ENCODE results near the gene SIL1. TPM values are rescaled to one million over a fixed set of nuclear protein-coding genes. Genes with fewer than 3 reads are reported as not detected.

SIL1 gene
- total and polyA plus RNA-seq, 2 of the 8 experiments (the other 6 are each of a cell fraction or from before 2014, with no cell fraction given): 8.3 to 12.8 TPM

GRCh38 chr5:139210585-139210984, 12.4 kb upstream of the SIL1 start:
- 66% methylated on average over 4 of the region's 4 CpGs; no CpG with 5 or more reads in 1 of the 2 experiments for WGBS, 2 experiments (ENCODE audit: extremely low coverage in 1 of 2, insufficient coverage in 1 of 2, insufficient read length in 1 of 2, insufficient replicate concordance in 2 of 2, low coverage in 1 of 2, low lambda C conversion rate in 2 of 2, missing lambda C conversion rate in 1 of 2)
- Histone ChIP-seq H2BK15ac (ENCODE audit: low read length) (no peak overlapping the region), H2BK12ac (ENCODE audit: low read depth, low read length) (no peak overlapping the region), H4K8ac (ENCODE audit: extremely low read depth, insufficient read depth, low read length) (no peak overlapping the region), H3K4me2 (ENCODE audit: insufficient read depth in 1 of 2, low read depth in 2 of 2, low read length in 2 of 2) (0 out of 4 replicates have a peak overlapping the region, but pooled peaks of 1 of the 2 experiments have one; percentile 8), H3K4ac (replicated peaks; ENCODE audit: insufficient read length, low read depth, low read length) (no peak overlapping the region), H4K20me1 (replicated peaks in 1 of 2; ENCODE audit: control insufficient read depth in 1 of 2, insufficient read depth in 2 of 2, low read length in 2 of 2) (no peaks in the 10 kb centered on the region), H3K27ac (ENCODE audit: low read depth, low read length) (no peak overlapping the region), H3K79me1 (ENCODE audit: low read depth, low read length) (no peaks in the 10 kb centered on the region), H3K56ac (replicated peaks; ENCODE audit: insufficient read length, low read depth, low read length) (no peak overlapping the region), H2AFZ (ENCODE audit: low read length) (no peak overlapping the region), H4K91ac (replicated peaks; ENCODE audit: insufficient read length, low read length) (no peak overlapping the region), H3K27me3 (replicated peaks in 1 of 4; ENCODE audit: control insufficient read depth in 3 of 4, extremely low read depth in 1 of 4, insufficient read depth in 3 of 4, low read length in 3 of 4) (no peaks in the 10 kb centered on the region), H3K9me3 (ENCODE audit: insufficient read depth in 2 of 2, low read depth in 1 of 2, low read length in 1 of 2) (no peaks in the 10 kb centered on the region), H2BK20ac (ENCODE audit: low read length) (no peak overlapping the region), H3K18ac (ENCODE audit: extremely low read depth, low read length) (no peak overlapping the region), H3K36me3 (ENCODE audit: control insufficient read depth in 2 of 4, insufficient read depth in 4 of 4, low read length in 3 of 4) (no peaks in the 10 kb centered on the region), H2BK120ac (replicated peaks; ENCODE audit: low read depth, low read length) (no peak overlapping the region), H3K9ac (replicated peaks in 1 of 4; ENCODE audit: extremely low read depth in 1 of 4, low read depth in 3 of 4, low read length in 3 of 4) (no peak overlapping the region), H3K79me2 (ENCODE audit: control insufficient read depth in 1 of 2, insufficient read depth in 2 of 2, low read length in 2 of 2) (no peaks in the 10 kb centered on the region), H2BK5ac (ENCODE audit: low read depth, low read length) (no peak overlapping the region), H3K14ac (ENCODE audit: insufficient read length) (no peak overlapping the region), H3K23ac (ENCODE audit: insufficient read length) (no peak overlapping the region), H3K23me2 (ENCODE audit: low read depth, low read length) (no peaks in the 10 kb centered on the region), H3K4me1 (replicated peaks in 1 of 4; ENCODE audit: control insufficient read depth in 3 of 4, insufficient read depth in 4 of 4, low read length in 3 of 4) (peaks cover 0 to 10% (median 2%) of the 10 kb centered on the region in 4 experiments; a peak in 2 of 7 replicates), H3K4me3 (ENCODE audit: extremely low read depth in 1 of 4, insufficient read depth in 2 of 4, low read depth in 3 of 4, low read length in 4 of 4) (no peak overlapping the region), H2AK5ac (ENCODE audit: low read depth, low read length) (no peak overlapping the region), H4K5ac (ENCODE audit: insufficient read length, low read depth, low read length) (no peak overlapping the region)
- ChIA-PET CTCF (ENCODE audit: partially characterized antibody) (no interaction called here), POLR2A (ENCODE audit: partially characterized antibody) (interaction anchor here (1.6 kb wide), 1 partner anchor 16 kb away, joined by 6 read pairs; no protein-coding TSS in a partner anchor)
- FAIRE-seq: no peak
- DNase-seq (ENCODE audit: low read depth in 1 of 2, low spot score in 2 of 2): no peak
- no peak for TF ChIP-seq SIX5 (IDR thresholded peaks at IDR 0.05; ENCODE audit: low read depth, low read length)
- TF ChIP-seq KDM5A (IDR thresholded peaks at IDR 0.05; ENCODE audit: low read length): no peak
- no peak for TF ChIP-seq RFX5 (IDR thresholded peaks at IDR 0.05; ENCODE audit: borderline replicate concordance, low read depth, low read length)
- no peak for TF ChIP-seq RAD21 (IDR thresholded peaks at IDR 0.05 in 1 of 2, conservative IDR thresholded peaks at IDR 0.05 in 1 of 2; ENCODE audit: low read depth in 2 of 2, low read length in 2 of 2)
- no peak for TF ChIP-seq EZH2 (IDR thresholded peaks at IDR 0.05; ENCODE audit: low read depth, low read length, severe bottlenecking)
- no peak for TF ChIP-seq TBP (IDR thresholded peaks at IDR 0.05; ENCODE audit: low read depth, low read length)
- no peak for TF ChIP-seq USF2 (IDR thresholded peaks at IDR 0.05; ENCODE audit: low read length)
- no peak for TF ChIP-seq ASH2L (IDR thresholded peaks at IDR 0.05; ENCODE audit: low read length)
- no peak for TF ChIP-seq CBX5 (IDR thresholded peaks at IDR 0.05; ENCODE audit: low read depth, low read length)
- no peak for TF ChIP-seq MAFK (IDR thresholded peaks at IDR 0.05; ENCODE audit: low read depth, low read length)
- TF ChIP-seq CBX8 (IDR thresholded peaks at IDR 0.05; ENCODE audit: borderline replicate concordance, low read depth, low read length): no peak
- no peak for TF ChIP-seq EP300 (IDR thresholded peaks at IDR 0.05; ENCODE audit: borderline replicate concordance in 1 of 2, low read depth in 2 of 2, low read length in 2 of 2)
- TF ChIP-seq ZNF274 (IDR thresholded peaks at IDR 0.05; ENCODE audit: borderline replicate concordance, extremely low read depth, low read length): no peak
